Measurements from ENCODE around the gene DNAL4.

Gene DNAL4

GRCh38 chr22:38733329-38733723 lies 60.6 kb downstream of the DNAL4 start:
- peak; percentile 86 for TF ChIP-seq CTCF (IDR thresholded peaks at IDR 0.05; ENCODE audit: borderline replicate concordance, insufficient read depth, low read depth, low read length)
- no peak overlapping the region for H3K4me3 ChIP-seq (ENCODE audit: low read depth, low read length)

GRCh38 chr22:38732251-38732815 lies 61.6 kb downstream of the DNAL4 start:
- no peak overlapping the region for H3K4me3 ChIP-seq (ENCODE audit: low read depth, low read length)
- TF ChIP-seq CTCF (IDR thresholded peaks at IDR 0.05; ENCODE audit: borderline replicate concordance, insufficient read depth, low read depth, low read length): no peak

GRCh38 chr22:38731703-38732161 lies 62.2 kb downstream of the DNAL4 start:
- H3K4me3 ChIP-seq (ENCODE audit: low read depth, low read length): no peak overlapping the region
- TF ChIP-seq CTCF (IDR thresholded peaks at IDR 0.05; ENCODE audit: borderline replicate concordance, insufficient read depth, low read depth, low read length): no peak

- no peak for TF ChIP-seq CTCF (IDR thresholded peaks at IDR 0.05; ENCODE audit: borderline replicate concordance, insufficient read depth, low read depth, low read length)
- no peak overlapping the region for H3K4me3 ChIP-seq (ENCODE audit: low read depth, low read length)
These were observed 63.5 kb downstream of the DNAL4 start for GRCh38 chr22:38730411-38730871.

GRCh38 chr22:38729946-38730345 lies 64.0 kb downstream of the DNAL4 start:
- no peak overlapping the region for H3K4me3 ChIP-seq (ENCODE audit: low read depth, low read length)
- no peak for TF ChIP-seq CTCF (IDR thresholded peaks at IDR 0.05; ENCODE audit: borderline replicate concordance, insufficient read depth, low read depth, low read length)

GRCh38 chr22:38728871-38729796 lies 64.8 kb downstream of the DNAL4 start:
- no peak for TF ChIP-seq CTCF (IDR thresholded peaks at IDR 0.05; ENCODE audit: borderline replicate concordance, insufficient read depth, low read depth, low read length)
- H3K4me3 ChIP-seq (ENCODE audit: low read depth, low read length): no peak overlapping the region
